Endothelial cell of umbilical vein (primary cell): ENCODE results near the gene NXNL2. TPM values are rescaled to one million over a fixed set of nuclear protein-coding genes. Genes with fewer than 3 reads are reported as not detected.

Source experiments
- BruUV-seq: library from RNA; stranded (reverse); fragments of 400-500 nt; replicated peaks from 2 replicates; lab custom pipeline; 2021; lab: Mats Ljungman, UMichigan
- CTCF ChIA-PET: fragments of 300-600, 350-600 bp; sonication (Branson Sonifier 250); formaldehyde crosslinking; loops from one replicate; lab custom pipeline; 2021; ENCODE audit warnings: antibody characterized with exemption, inconsistent platforms; lab: Charles Lee
- POLR2A ChIA-PET: fragments of 300-600, 350-600 bp; sonication (Branson Sonifier 250); formaldehyde crosslinking; loops from one replicate; lab custom pipeline; 2021; ENCODE audit warnings: antibody characterized with exemption, inconsistent platforms; lab: Charles Lee
- DNase-seq: peaks from one replicate; pipeline ENCODE4 v3.0.0-alpha.2; 2011; ENCODE audit warnings: low read depth, low spot score
- FAIRE-seq: peaks from 2 replicates; lab custom pipeline; 2011; peaks lifted over from hg19 to GRCh38; lab: Jason Lieb, UNC
- H2AFZ ChIP-seq: 2 replicates; pipeline ENCODE4 v1.6.0; 2012; ENCODE audit warnings: low read depth, low read length, control low read depth, inconsistent platforms
- H3K27ac ChIP-seq: 2 replicates; pipeline ENCODE4 v1.5.1; 2011; ENCODE audit warnings: low read depth, mild to moderate bottlenecking, control low read depth, low read length, moderate library complexity; ENCODE audit not compliant: insufficient read depth
- H3K27me3 ChIP-seq, 2 experiments: 2 replicates each; pipeline versions ENCODE4 v1.6.0 to v1.6.1; 2011; ENCODE audit warnings: low read length in 2 of 2, mixed read lengths in 1 of 2; ENCODE audit not compliant: control insufficient read depth in 2 of 2, insufficient read depth in 2 of 2
- H3K36me3 ChIP-seq, 2 experiments: 2 replicates in 1 of 2; 3 replicates in 1 of 2; pipeline ENCODE4 v1.5.1; 2011; ENCODE audit warnings: low read length in 2 of 2, mild to moderate bottlenecking in 1 of 2, moderate library complexity in 1 of 2; ENCODE audit not compliant: control insufficient read depth in 2 of 2, insufficient read depth in 2 of 2; ENCODE audit errors: extremely low read depth in 1 of 2
- H3K4me1 ChIP-seq: 3 replicates; pipeline ENCODE4 v1.5.1; 2011; ENCODE audit warnings: mild to moderate bottlenecking, low read length; ENCODE audit not compliant: control insufficient read depth, insufficient read depth; ENCODE audit errors: extremely low read depth
- H3K4me2 ChIP-seq: 2 replicates; pipeline ENCODE4 v1.6.1; 2011; ENCODE audit warnings: low read length, control low read depth, mixed read lengths; ENCODE audit not compliant: insufficient read depth
- H3K4me3 ChIP-seq, 3 experiments: fragments of 200-600 bp in 1 of 3; sonication (generic), shearing (Covaris generic) in 1 of 3; replicated peaks in 1 of 3; 2 replicates each; pipeline ENCODE4 v1.5.1; 2011 to 2016; ENCODE audit warnings: control low read depth in 3 of 3, low read length in 3 of 3, mild to moderate bottlenecking in 2 of 3, inconsistent platforms in 1 of 3, low read depth in 1 of 3, moderate library complexity in 1 of 3; ENCODE audit not compliant: insufficient read depth in 1 of 3
- H3K79me2 ChIP-seq: 2 replicates; pipeline ENCODE4 v1.6.0; 2012; ENCODE audit warnings: low read length, inconsistent platforms; ENCODE audit not compliant: control insufficient read depth, insufficient read depth
- H3K9ac ChIP-seq: replicated peaks from 2 replicates; pipeline ENCODE3; 2011; ENCODE audit warnings: low read length, control low read depth; ENCODE audit not compliant: insufficient read depth; ENCODE audit errors: extremely low read depth
- H3K9me1 ChIP-seq: replicated peaks from 3 replicates; pipeline ENCODE4 v1.6.0; 2011; ENCODE audit warnings: mild to moderate bottlenecking, low read length; ENCODE audit not compliant: control insufficient read depth, insufficient read depth; ENCODE audit errors: extremely low read depth
- H3K9me3 ChIP-seq: replicated peaks from 2 replicates; pipeline ENCODE4 v1.5.1; 2012; ENCODE audit warnings: low read length, inconsistent platforms; ENCODE audit not compliant: control insufficient read depth, insufficient read depth
- H4K20me1 ChIP-seq: replicated peaks from 2 replicates; pipeline ENCODE3; 2011; ENCODE audit warnings: mild to moderate bottlenecking, low read length; ENCODE audit not compliant: control insufficient read depth, insufficient read depth; ENCODE audit errors: extremely low read depth
- CTCF ChIP-seq, 2 donors: IDR thresholded peaks; 1 replicate in 1 of 2; 2 replicates in 1 of 2; pipeline ENCODE4 v1.5.1; 2011; ENCODE audit warnings: low read length in 2 of 2, mild to moderate bottlenecking in 2 of 2, moderate library complexity in 2 of 2, control low read depth in 1 of 2, inconsistent platforms in 1 of 2, low read depth in 1 of 2; ENCODE audit not compliant: insufficient read depth in 1 of 2; ENCODE audit errors: extremely low read depth in 1 of 2
- EZH2 ChIP-seq: IDR thresholded peaks from 2 replicates; pipeline ENCODE4 v1.6.1; 2012; ENCODE audit warnings: borderline replicate concordance, low read depth, mild to moderate bottlenecking, moderate library complexity, low read length, inconsistent platforms; ENCODE audit not compliant: severe bottlenecking
- FOS ChIP-seq: IDR thresholded peaks from 2 replicates; pipeline ENCODE4 v1.6.1; 2011; ENCODE audit warnings: mild to moderate bottlenecking, low read length, moderate library complexity, borderline replicate concordance; ENCODE audit not compliant: insufficient read depth
- GATA2 ChIP-seq: IDR thresholded peaks from 2 replicates; pipeline ENCODE4 v1.7.0; 2011; ENCODE audit warnings: low read depth, mild to moderate bottlenecking, moderate library complexity, mixed read lengths, low read length; ENCODE audit not compliant: insufficient read length, insufficient read depth
- JUN ChIP-seq: IDR thresholded peaks from 2 replicates; pipeline ENCODE4 v1.6.1; 2011; ENCODE audit warnings: borderline replicate concordance, low read depth; ENCODE audit not compliant: insufficient read length, insufficient read depth
- MAX ChIP-seq: IDR thresholded peaks from 2 replicates; pipeline ENCODE4 v1.6.1; 2011; ENCODE audit not compliant: insufficient read depth, insufficient read length
- MYC ChIP-seq: IDR thresholded peaks from one replicate; pipeline ENCODE4 v1.6.1; 2011; ENCODE audit warnings: mild to moderate bottlenecking, low read depth, low read length
- POLR2A ChIP-seq: IDR thresholded peaks from 2 replicates; pipeline ENCODE4 v1.6.1; 2012; ENCODE audit warnings: low read depth, mild to moderate bottlenecking, control low read depth, low read length
- POLR2AphosphoS5 ChIP-seq: IDR thresholded peaks from 2 replicates; pipeline ENCODE4 v1.6.1; 2012; ENCODE audit warnings: low read depth, mild to moderate bottlenecking, control low read depth, low read length, moderate library complexity; ENCODE audit not compliant: insufficient read depth
- dilution Hi-C: fragments of 300-500 bp; cut with MboI; formaldehyde crosslinking; loops from one replicate; pipeline ENCODE4 v1.15.0; 2019; ENCODE audit warnings: low sequenced_read_pairs; ENCODE audit not compliant: extremely low pct_ligation_motif_present
- intact Hi-C: fragments of 100-400 bp; cut with micrococcal nuclease; formaldehyde crosslinking; loops from one replicate; pipeline ENCODE4 v1.10.0; 2022
- polyA plus RNA-seq, 4 experiments: library from polyadenylated mRNA; depleted of rRNA in 3 of 4; stranded (reverse) in 3 of 4; unstranded in 1 of 4; fragments of >200 nt; gene quantifications; 2 replicates each; pipeline versions ENCODE4 v1.2.1 to v1.2.3, GENCODE V29; 2011 to 2012; ENCODE audit warnings: missing spikeins in 1 of 4
- total RNA-seq: library from RNA; stranded (reverse); gene quantifications from 2 replicates; pipeline ENCODE4 v1.2.3, GENCODE V29; 2021

NXNL2 gene
- total and polyA plus RNA-seq, 2 donors (not counting 3 experiments of a cell fraction or from before 2014, with no cell fraction given): 0.14 TPM; not detected in 1

- H3K79me2 ChIP-seq: no peaks in the 10 kb centered on the region
- H3K4me1 ChIP-seq: peaks cover under 1% of the 10 kb centered on the region
- FAIRE-seq (no peak), DNase-seq (no peak)
- H3K27me3 ChIP-seq: peaks cover 0 to 1% of the 10 kb centered on the region in 2 experiments
- H3K27ac ChIP-seq: no peak overlapping the region
- H3K36me3 ChIP-seq: no peaks in the 10 kb centered on the region
- TF ChIP-seq CTCF (IDR thresholded peaks at IDR 0.05; ENCODE audit: extremely low read depth in 1 of 2, insufficient read depth in 1 of 2, low read depth in 1 of 2, low read length in 2 of 2) (no peak), POLR2AphosphoS5 (no peak), POLR2A (no peak), JUN (no peak), EZH2 (no peak), GATA2 (no peak), MYC (no peak), MAX (no peak), FOS (no peak)
- H2AFZ ChIP-seq: no peak overlapping the region
- ChIA-PET CTCF (interaction anchor here (1.3 kb wide), 1 partner anchor 411 kb away, joined by 4 read pairs; no protein-coding TSS in a partner anchor), POLR2A (no interaction called here)
- H3K9me3 ChIP-seq: no peaks in the 10 kb centered on the region
- intact Hi-C loops: loop anchor here (5.0 kb wide), 1 partner anchor 133 kb away; no protein-coding TSS in a partner anchor
- dilution Hi-C loops: no loop called here
- no TSS peak for BruUV-seq
- H4K20me1 ChIP-seq: no peaks in the 10 kb centered on the region
- H3K9ac ChIP-seq: no peak overlapping the region
- no peaks in the 10 kb centered on the region for H3K9me1 ChIP-seq
- H3K4me2 ChIP-seq: no peak overlapping the region
- no peak overlapping the region for H3K4me3 ChIP-seq
These were observed 54.7 kb downstream of the NXNL2 start for GRCh38 chr9:88589656-88590055.
